GM10266 (cell line): ENCODE measurements around the gene ACSBG1.
A peak's percentile ranks its signal among the peaks of the same experiment; 100 is the strongest.

Experiments
- DNase-seq: peaks from one replicate; pipeline ENCODE4 v3.0.0; 2012; ENCODE audit errors: extremely low spot score
- TF ChIP-seq, protein P1 (sequence below): IDR thresholded peaks from 2 replicates; pipeline ENCODE4 v1.5.1; 2012; ENCODE audit warnings: mild to moderate bottlenecking, low read depth; ENCODE audit not compliant: control insufficient read depth, insufficient read depth; ENCODE audit errors: missing control alignments

The ACSBG1 gene

DNA sequence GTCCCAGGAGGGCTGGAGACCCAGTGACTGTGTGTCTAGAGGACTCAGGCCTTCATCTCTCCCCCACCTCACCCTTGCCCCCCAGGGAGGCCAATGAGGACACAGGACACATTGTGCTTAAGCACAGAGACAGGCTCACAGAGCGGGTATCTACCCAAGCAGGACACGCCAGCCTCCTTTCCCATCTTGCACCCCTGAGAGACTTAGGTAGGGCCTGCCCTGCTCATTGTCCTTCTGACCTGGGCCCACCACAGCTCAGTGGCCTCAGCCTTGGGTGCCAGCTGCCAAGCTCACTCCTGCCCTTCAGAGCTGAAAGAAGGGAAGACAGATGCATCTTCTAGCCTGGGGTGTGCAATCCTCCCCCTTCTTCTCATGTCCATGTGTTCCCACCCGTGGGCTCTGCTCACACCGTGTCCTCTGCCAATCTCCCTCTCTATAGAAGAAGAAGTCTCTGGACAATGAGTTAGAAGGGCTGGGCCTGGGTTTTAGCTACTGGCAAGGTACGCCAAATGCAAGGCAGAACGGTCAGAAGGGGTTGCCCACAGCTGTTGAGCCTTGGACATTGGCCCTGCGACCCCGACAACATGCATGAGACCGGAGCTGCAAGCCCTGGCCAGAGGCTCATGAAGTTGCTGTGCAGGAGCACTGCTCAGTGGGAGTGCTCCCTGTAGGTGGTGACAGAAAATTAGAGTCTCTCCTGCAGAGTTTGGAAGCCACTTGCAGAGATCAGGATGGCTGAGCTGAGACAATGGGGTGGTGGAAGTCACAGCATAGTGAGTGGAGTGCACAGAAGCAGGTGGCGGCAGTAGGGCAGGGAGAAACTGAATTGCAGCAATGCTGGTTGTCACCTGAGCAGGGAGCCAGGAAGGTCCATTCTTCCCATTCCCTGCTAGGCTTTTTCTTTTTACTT lies 32.8 kb downstream of the ACSBG1 start:
- no peak for DNase-seq
- TF ChIP-seq, protein P1, sequence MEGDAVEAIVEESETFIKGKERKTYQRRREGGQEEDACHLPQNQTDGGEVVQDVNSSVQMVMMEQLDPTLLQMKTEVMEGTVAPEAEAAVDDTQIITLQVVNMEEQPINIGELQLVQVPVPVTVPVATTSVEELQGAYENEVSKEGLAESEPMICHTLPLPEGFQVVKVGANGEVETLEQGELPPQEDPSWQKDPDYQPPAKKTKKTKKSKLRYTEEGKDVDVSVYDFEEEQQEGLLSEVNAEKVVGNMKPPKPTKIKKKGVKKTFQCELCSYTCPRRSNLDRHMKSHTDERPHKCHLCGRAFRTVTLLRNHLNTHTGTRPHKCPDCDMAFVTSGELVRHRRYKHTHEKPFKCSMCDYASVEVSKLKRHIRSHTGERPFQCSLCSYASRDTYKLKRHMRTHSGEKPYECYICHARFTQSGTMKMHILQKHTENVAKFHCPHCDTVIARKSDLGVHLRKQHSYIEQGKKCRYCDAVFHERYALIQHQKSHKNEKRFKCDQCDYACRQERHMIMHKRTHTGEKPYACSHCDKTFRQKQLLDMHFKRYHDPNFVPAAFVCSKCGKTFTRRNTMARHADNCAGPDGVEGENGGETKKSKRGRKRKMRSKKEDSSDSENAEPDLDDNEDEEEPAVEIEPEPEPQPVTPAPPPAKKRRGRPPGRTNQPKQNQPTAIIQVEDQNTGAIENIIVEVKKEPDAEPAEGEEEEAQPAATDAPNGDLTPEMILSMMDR: no peak

DNA sequence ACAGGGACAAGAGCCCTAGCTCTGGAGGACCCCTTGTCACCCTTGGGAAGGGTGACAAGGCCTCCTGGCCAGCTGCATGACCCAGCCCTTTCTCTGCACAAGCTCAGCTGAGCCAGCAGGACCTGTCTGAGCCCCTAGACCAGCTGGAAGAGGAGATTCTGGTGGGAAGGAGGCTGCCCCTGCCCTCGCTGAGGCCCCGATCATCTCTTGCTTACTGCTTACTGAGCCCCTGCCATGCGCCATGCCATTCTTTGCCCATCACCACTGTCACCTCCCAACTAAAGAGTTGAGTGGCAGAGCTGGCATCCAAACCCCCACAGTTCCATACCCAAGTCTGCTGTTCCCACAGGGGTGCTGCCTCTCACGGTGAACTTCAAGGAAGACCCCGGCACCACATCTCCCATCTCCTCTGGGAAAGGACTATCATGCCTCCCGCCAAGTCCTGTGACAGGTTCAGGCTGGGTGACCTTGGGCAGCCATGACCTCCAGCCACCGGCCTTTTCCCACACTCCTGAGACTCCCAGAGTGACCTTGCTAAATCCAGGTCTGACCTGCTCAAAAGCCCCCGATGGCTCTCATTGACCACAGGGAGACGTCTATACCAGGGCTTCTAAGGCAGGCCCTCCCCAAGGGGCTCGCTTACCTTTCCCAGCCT lies 34.0 kb downstream of the ACSBG1 start:
- no peak for DNase-seq
- TF ChIP-seq, protein P1: no peak

DNA sequence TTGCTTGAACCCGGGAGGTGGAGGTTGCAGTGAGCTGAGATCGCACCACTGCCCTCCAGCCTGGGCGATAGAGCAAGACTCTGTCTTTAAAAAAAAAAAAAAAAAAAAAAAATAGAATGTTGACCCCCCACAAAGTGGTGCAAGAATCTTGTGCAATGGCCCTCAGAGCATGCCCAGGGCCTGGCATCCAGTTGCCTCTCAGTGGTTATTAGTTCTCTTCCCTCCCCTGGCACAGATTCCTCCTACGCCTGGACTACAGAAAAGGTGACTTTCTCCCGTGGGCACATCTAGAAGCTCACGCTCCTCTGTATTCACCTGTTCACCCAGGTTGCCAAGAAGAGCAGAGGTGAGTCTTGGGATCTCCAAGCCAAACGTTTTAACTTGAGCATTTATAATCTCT lies 36.7 kb downstream of the ACSBG1 start:
- DNase-seq: no peak
- TF ChIP-seq, protein P1: no peak

DNA sequence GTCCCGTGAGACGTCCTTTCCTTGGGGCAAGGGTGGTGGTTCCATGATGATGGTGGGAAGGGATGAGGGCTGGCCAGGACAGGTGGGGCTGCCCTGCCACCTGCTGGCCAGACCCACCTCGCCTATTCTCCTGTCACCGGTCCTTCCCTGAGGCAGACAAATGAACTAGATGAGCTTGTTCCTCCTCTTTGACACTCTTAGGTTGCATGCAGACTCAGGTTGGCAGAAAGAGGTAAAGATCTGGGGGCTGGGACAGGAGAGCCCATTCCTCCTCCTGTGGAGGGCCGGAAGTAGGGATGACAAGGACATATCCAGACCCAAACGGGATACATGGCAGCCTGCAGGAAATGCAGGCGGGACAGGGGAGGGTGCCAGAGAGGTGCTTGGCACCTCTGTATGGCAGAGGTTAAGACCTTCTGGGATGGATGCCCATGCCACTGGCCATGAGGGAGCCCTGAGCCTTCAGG lies 38.6 kb downstream of the ACSBG1 start:
- DNase-seq: peak; percentile 80
- TF ChIP-seq, protein P1: peak; percentile 90

GRCh38 chr15:78194568-78194925 lies 39.8 kb downstream of the ACSBG1 start:
- TF ChIP-seq, protein P1: no peak
- DNase-seq: no peak

DNA sequence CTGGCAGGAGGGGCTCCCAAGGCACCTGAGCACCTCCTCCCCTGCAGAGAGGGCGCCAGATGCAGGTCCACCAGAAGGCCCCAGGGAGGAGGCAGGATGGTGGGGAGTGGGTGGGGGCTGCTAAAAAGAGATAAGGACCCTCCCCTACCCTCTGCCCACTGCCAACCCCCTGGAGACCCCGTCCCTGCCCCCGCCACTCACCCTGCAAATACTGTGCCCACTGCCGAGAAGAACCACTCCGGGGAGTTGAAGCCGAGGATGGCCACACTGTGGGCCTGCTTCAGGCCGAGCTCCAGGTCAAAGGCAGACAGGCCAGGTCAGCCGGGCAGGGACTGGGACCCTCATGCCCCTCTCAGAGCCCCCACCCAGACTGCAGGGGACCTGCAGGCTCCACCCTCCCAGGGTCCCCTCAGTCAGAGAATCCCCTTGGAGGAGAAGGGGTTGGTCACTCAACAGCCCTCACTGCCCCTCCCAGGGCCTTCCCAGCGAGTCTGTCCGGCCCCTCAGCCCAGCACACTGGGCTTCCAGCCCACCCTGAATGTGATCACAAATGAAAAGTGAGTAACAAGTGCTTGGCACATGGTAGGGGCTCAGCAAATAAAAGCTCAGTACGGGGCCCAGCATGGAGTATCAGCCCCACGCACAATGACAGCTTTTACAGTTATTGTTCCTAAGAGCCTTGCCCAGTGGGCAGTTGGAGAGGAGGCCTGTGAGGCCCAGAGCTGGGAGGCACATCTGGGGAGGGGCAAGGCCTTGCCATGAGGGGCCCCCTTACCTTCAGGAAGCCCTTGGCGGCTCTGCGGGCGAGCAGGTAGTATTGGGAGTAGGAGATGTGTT lies 40.4 kb downstream of the ACSBG1 start:
- no peak for DNase-seq
- TF ChIP-seq, protein P1: no peak
